ENCODE results near the gene TMEM198.

TMEM198 gene

GRCh38 chr2:219543596-219544358 is at the start of gene TMEM198, which contains the start of gene CHPF:
Gene TMEM198 (plus strand): TSS chr2:219544028. CDS start chr2:219544728, 700 bp downstream.
Gene CHPF (minus strand): TSS chr2:219543809. CDS start chr2:219543538, 271 bp downstream.
- peak; percentile 27 to 82 for DNase-seq

DNA sequence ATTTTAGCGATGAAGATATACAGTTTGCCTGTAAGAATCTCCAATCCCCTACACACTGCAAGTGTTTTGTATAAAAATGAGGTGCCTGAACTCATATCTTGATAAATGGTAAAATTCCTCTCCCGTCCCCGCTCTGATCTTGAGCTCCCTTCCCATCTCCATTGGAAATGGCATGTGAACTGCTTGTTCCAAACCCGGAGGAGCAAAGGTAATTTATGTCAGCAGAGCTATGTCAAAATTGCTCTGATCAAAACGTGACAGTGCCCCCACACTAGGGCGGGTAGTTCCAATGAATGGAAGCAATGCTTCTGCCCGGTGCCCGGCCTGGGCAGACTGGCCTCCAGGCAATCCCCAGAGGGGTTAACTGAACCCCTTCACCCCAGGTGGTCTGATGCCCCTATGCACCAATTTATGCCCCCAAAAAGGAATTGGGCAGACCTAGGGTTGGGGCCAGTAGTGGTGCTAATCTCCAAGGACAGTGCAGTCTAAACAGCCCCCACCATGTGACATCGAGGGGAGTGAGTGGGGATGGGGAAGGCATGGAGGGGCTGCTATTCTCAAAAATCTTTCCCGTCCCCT is 48.8 kb upstream of the TMEM198 start:
- no peak for DNase-seq

DNA sequence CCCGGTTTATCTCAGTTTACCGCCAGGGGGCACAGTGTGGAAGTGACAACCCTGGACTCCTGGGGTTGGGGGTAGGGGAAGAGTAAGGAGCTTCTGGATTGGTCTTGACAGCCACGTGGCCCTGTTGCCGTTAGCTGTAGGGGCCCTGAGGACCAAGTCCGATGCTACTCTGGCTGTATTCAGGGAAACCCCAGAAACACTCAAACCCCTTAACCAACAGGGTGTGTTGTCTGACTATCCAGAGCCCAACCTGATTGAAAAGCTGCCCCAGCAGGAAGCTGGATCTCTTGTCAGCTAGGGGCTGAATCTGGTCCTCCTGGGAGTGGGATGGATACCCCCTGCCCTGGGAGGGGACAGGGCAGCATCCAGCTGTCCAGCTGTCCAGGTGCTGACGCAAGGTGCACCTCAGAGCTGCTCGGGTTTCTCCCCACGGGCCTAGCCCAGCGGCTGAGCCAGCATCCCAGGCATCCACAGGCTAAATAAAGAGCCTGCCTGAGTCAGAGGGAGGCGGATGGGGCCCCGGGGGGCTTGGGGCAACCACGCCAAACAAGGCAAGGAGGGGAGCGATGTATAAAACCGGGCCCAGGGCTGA is 48.2 kb upstream of the TMEM198 start:
- DNase-seq = peak; percentile 15 to 49

DNA sequence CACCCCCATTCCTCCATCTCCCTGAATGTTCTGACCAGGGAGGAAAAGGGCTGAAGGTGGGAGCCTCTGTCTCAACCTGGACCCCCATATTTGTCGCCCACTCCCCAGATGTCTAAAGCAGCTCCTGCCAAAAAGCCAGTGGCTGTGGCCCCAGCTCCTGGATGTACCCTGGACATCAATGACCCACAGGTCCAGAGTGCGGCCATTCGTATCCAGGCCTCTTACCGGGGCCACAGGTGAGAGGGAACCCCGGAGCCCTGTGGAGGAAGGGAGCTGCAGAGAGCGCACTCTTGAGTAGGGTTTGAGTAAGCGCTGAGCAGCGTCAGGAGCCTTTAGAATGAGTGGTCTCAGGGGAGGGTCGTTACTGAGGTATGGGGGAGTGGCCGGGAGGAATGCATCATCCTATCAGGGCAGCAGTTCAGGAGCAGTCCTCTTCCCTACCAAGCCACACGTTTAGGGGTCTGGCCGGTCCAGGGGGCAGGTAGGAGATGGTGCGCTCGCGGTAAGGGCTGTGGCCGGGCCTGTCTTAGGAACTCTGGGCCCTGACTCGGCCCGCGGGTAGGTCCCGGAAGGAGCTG is 47.5 kb upstream of the TMEM198 start:
- DNase-seq = no peak

DNA sequence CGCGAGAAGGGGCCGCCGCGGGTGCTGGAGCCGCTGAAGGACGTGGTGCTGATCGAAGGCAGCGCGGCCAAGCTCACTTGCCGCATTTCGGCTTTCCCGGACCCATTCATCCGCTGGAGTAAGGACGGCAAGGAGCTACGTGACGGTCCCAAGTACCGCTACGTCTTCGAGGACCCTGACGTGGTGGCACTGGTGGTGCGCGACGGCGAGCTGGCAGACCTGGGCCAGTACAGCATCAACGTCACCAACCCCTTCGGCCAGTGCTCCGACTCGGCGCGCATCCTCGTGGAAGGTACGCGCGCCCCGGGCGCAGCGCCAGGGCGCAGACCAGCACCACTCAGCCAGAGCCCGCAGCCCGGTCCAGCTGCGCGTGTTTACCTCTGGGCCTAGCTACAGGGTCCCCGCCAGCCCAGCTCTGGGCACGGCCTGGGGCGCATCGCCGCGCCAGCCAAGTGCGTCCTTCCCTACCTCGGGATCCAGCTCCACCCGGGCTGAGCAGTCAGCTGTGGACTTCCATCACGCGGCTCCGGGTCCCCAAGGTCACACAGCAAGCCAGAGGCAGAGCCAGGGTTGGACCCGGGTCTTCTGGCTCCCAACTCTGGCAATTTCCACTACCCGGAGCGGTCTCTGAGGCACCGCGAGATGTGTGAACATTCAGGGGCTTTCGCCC is 46.9 kb upstream of the TMEM198 start:
- no peak for DNase-seq

DNA sequence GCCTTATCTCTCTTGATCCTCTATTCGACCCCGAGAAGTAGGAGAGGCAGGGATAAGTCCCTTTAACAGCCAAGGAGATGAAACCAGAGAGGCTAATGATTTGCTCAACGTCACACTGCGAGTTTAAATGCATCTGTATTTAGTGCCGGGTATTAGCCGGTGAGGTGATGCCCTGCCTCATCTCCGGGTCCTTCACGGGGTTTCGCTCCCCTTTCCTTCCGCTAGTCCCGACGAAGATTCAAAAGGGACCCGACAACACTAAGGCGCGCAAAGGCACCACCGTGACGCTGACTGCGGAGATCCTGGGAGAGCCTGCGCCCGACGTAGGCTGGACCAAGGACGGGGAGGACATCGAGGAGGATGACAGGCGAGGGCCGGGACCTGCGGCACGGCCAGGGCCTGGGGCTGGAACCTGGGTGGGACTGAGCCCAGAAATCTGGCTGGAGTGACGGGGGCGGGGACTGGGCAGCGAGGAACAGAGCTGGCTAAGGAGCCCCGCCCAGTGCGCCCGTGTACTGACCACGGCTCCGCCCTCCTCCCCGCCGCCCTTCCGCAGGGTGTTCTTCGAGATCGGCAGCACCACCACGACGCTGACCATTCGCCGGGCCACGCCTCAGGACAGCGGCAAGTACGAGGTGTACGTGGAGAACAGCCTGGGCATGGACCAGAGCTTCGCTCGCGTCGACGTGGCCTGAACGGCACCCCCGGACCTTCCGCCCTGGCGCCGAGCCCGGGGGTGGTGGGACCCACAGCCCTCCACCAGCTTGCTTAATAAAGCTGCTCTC is 46.1 kb upstream of the TMEM198 start:
- peak in 1 of 2 donors; percentile 69 for DNase-seq

GRCh38 chr2:219498280-219499057 is 45.4 kb upstream of the TMEM198 start, which contains the start of gene GMPPA:
Gene GMPPA (plus strand): TSS chr2:219498891. CDS start chr2:219499976, 1,085 bp downstream.
- DNase-seq = peak; percentile 88 to 97

DNA sequence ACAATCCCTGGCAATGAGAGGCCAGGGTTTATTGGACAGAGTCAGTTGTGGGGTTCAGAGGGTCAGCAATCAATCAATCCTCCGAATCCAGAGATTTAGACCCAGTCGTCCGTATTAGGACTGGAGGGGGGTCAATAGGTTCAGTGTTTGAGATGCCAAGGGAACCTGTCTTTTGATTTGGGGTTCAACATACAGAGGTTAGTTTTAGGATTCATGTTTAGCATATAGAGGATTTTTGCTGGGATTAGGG is 44.8 kb upstream of the TMEM198 start:
- DNase-seq = no peak

GRCh38 chr2:219499555-219499954 is 44.3 kb upstream of the TMEM198 start:
- DNase-seq = no peak

DNA sequence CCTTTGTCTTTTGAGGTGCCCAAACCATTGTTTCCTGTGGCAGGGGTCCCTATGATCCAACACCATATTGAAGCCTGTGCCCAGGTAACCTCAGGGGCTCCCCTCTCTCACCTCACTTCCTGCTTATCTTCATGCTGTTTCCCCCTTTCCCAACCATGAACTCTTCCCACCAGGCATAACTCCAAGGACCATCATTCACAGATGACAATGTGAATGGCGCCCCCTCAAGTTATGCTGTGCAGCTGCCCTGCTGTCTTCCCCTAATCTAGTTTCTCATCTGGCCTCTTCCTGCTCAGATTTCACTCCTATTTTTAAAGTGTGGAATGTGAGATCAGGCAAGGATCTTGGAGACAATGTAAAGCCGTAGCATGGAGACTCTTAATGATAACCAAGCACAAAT is 43.7 kb upstream of the TMEM198 start:
- no peak for DNase-seq

DNA sequence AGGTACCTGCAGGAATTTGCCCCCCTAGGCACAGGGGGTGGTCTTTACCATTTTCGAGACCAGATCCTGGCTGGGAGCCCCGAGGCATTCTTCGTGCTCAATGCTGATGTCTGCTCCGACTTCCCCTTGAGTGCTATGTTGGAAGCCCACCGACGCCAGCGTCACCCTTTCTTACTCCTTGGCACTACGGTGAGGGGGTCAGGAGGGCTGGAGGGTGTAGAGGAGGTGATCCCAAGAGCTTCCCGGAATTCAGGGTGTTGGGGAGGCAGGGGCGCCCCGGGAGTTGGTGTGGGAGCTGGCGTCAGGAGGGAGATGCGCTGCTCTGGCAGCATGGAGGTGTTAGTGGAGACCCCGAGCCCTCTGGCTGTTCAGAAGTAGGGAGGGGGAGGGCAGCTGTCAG is 42.0 kb upstream of the TMEM198 start:
- no peak for DNase-seq

DNA sequence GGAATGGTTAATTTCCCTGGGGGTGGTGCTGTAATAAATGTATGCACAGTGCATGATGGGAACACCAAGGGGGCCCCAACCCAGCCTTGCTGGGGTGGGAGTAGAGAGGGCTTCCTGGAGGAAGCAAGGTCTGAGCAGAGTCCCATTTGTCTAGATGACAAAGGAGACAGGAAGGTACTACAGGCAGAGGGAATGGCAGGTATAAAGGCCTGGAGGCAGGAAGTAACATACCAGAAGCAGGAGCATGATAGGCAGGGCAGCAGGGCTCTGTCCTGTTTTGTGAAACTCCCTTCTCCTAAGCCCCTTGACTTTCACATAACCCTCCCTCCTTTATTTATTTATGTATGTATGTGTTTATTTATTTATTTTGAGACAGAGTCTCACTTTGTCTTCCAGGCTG is 41.2 kb upstream of the TMEM198 start:
- DNase-seq = no peak

DNA sequence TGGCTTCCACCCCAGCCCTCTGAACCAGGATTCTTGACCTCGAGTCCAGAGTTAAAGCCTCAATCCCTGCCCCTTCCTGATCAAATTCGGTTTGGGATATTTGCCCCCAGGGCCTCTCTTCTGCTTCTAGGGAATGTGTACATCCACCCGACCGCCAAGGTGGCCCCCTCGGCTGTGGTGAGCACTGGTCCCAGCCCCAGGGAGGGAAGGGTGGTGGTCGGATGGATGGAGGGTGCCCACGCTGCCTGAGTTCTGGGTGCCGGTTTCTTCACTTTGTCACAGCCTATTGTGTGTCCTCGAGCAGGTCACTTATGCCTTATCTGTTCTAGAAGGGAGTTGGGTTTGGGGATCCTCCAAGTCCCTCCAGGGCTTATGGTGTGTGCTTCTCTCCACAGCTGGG is 38.2 kb upstream of the TMEM198 start:
- no peak for DNase-seq

GRCh38 chr2:219506153-219506801 is 37.6 kb upstream of the TMEM198 start:
- no peak for DNase-seq

DNA sequence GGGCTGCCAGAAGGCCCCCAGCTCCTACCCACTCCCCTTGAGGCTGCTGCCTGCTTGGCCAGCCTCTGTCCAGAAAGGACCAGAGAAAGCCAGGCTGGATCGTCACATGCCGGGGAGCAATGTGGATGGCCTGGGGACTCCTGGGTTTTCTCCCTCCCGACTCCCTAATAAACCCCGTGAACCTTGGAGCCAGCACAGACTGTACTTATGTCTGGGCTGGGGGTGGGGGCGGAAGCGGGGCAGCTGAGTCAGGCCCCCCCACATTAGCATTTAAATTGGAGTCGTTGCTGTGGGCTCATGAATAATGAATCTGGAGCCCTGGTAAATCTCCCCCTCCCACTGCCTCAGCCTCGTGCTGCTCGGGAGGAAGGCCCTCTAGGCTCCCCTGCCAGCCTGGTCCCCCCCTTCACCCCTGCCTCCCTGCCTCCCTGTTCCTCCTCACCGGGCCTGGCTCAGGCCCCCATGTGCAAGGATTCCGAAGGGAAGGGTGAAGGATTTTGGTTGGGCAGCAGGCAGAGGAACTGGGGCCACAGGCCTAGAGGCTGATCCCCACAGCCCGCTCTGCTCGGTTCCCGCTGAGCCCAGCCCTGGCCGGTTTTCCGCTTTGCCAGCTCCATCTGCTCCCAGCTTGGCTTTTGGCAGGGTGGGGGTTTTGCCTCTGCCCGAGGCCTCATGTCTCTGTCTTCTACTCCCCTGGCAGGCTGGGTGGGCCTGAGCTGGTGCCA is 36.9 kb upstream of the TMEM198 start:
- no peak for DNase-seq

GRCh38 chr2:219507581-219508443 is 36.0 kb upstream of the TMEM198 start:
- DNase-seq = no peak

GRCh38 chr2:219508444-219508734 is 35.4 kb upstream of the TMEM198 start:
- no peak for DNase-seq

DNA sequence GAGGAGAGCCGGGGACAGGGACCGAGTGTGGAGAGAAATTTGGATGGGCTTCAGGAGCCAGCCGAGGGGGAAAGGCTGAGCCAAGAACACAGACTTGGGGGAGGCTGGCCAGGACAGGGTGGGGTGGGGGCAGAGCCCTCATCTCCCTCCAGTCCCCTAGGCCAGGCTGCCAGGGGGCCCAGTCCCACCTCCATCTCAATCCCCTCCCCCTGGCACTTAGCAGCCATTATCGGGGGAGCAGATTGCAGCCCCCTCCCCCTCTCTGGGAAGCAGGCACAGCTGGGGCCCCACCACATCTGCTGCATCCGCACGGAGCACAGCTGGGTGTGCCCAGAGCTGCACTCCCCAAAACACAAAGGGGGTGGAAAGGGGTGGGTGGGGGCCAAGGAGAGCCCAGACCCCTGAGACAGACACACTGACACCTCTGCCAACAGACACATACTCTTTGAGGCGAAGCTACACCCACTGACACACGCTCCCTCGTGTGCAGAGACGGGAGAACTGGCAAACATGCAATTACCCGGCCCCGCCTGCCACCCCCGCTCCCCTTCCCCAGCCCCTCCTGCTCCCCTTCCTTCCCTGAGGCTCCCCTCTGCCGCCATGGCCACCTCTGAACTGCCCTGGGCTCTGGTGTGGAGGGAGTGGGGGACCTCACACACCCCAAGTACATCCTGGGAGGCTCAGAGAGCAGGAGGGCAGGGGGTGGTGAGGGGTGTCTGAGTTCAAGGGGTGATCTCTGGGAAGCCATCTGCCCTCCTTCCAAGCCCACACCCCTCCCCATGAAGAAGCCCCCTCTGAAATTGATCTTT is 34.7 kb upstream of the TMEM198 start:
- no peak for DNase-seq

Measured in bone marrow (tissue), 2 donors.